Sigmoid colon (tissue), 7 donors: ENCODE measurements around the gene PTPRD. TPM values are rescaled to one million over a fixed set of nuclear protein-coding genes. Genes with fewer than 3 reads are reported as not detected.

Source experiments
- DNase-seq: peaks from one replicate; pipeline ENCODE4 v3.0.0-alpha.2; 2019
- H3K27ac ChIP-seq, 4 donors: fragments of 200-600 bp; sonication (generic); one replicate each; pipeline ENCODE4 v1.5.1; 2016 to 2019; ENCODE audit warnings: mild to moderate bottlenecking in 1 of 4
- H3K27me3 ChIP-seq, 3 donors: fragments of 200-600 bp; sonication (generic); one replicate each; pipeline ENCODE4 v1.5.1; 2019; ENCODE audit warnings: mild to moderate bottlenecking in 1 of 3
- H3K36me3 ChIP-seq, 4 donors: fragments of 200-600 bp; sonication (generic); one replicate each; pipeline ENCODE4 v1.5.1; 2016 to 2019
- H3K4me1 ChIP-seq, 4 donors: fragments of 200-600 bp; sonication (generic); one replicate each; pipeline ENCODE4 v1.5.1; 2017 to 2019
- H3K4me3 ChIP-seq, 4 donors: fragments of 200-600 bp; sonication (generic); one replicate each; pipeline ENCODE4 v1.5.1; 2017 to 2019; ENCODE audit warnings: mild to moderate bottlenecking in 2 of 4, moderate library complexity in 1 of 4
- H3K9me3 ChIP-seq, 4 donors: fragments of 200-600 bp in 3 of 4; sonication (generic) in 3 of 4; one replicate each; pipeline versions ENCODE4 v1.5.1 to v1.6.1; 2013 to 2019
- CTCF ChIP-seq, 4 experiments: fragments of 450-650 bp in 3 of 4; fragments of 200-600 bp in 1 of 4; IDR thresholded peaks; one replicate each; pipeline ENCODE4 v1.5.1; 2016 to 2019; ENCODE audit warnings: antibody characterized with exemption in 4 of 4, mild to moderate bottlenecking in 3 of 4, moderate library complexity in 2 of 4
- EP300 ChIP-seq, 4 donors: sonication (generic); formaldehyde crosslinking; IDR thresholded peaks; one replicate each; pipeline ENCODE4 v1.6.1; 2017; ENCODE audit warnings: antibody characterized with exemption in 4 of 4
- POLR2A ChIP-seq, 2 donors: fragments of 450-650 bp; IDR thresholded peaks; one replicate each; pipeline ENCODE4 v1.6.1; 2016; ENCODE audit warnings: antibody characterized with exemption in 2 of 2, mild to moderate bottlenecking in 2 of 2, moderate library complexity in 2 of 2
- POLR2AphosphoS5 ChIP-seq, 4 donors: sonication (generic); formaldehyde crosslinking; IDR thresholded peaks; one replicate each; pipeline ENCODE4 v1.6.1; 2017; ENCODE audit warnings: antibody characterized with exemption in 4 of 4
- WGBS, 2 donors: extraction: QIAGEN DNeasy Blood & Tissue Kit; methylation state at CpG; one replicate each; pipeline ENCODE4 v1.1.7; 2013; 5-methylcytosine and 5-hydroxymethylcytosine counted together
- intact Hi-C: fragments of 100-400 bp; cut with DNase I; formaldehyde crosslinking; loops from one replicate; pipeline ENCODE4 v1.15.1; 2023
- polyA plus RNA-seq, 3 donors: library from polyadenylated mRNA; stranded (reverse); fragments of 200-250 nt; gene quantifications; one replicate each; pipeline ENCODE4 v1.2.3, GENCODE V29; 2013
- total RNA-seq, 4 donors: library from RNA; depleted of rRNA; stranded (reverse); fragments of >200 nt; gene quantifications; one replicate each; pipeline ENCODE4 v1.1.0, GENCODE V29; 2016
- donor health status: healthy with polysubstance abuse.
- donor health status: Bipolar disorder and iron deficiency.
- donor health status: healthy.

The PTPRD gene
- total and polyA plus RNA-seq, 7 donors = 1.2 to 18.3 (median 6.3) TPM

- intact Hi-C loops = no loop called here
- TF ChIP-seq POLR2AphosphoS5 (IDR thresholded peaks at IDR 0.05) = no peak
- H3K27ac ChIP-seq = no peak overlapping the region
- WGBS, 2 donors = 93 to 94% methylated on average over 6 of the region's 6 CpGs
- no peak for DNase-seq
- no peaks in the 10 kb centered on the region for H3K36me3 ChIP-seq
- no peak overlapping the region for H3K4me3 ChIP-seq
- no peaks in the 10 kb centered on the region for H3K27me3 ChIP-seq
- no peaks in the 10 kb centered on the region for H3K9me3 ChIP-seq
- H3K4me1 ChIP-seq = no peaks in the 10 kb centered on the region
These were observed 1834.4 kb downstream of the PTPRD start for GRCh38 chr9:8778356-8778755.

- Histone ChIP-seq H3K27me3 (no peaks in the 10 kb centered on the region), H3K27ac (no peak overlapping the region), H3K4me3 (no peak overlapping the region), H3K9me3 (no peaks in the 10 kb centered on the region), H3K36me3 (no peaks in the 10 kb centered on the region), H3K4me1 (no peaks in the 10 kb centered on the region)
- 94 to 96% methylated on average over 1 of the region's 1 CpG for WGBS, 2 donors
- DNase-seq = no peak
- intact Hi-C loops = no loop called here
- TF ChIP-seq CTCF (IDR thresholded peaks at IDR 0.05) = no peak
- no peak for TF ChIP-seq POLR2A (IDR thresholded peaks at IDR 0.05)
- TF ChIP-seq POLR2AphosphoS5 (IDR thresholded peaks at IDR 0.05) = no peak
- no peak for TF ChIP-seq EP300 (IDR thresholded peaks at IDR 0.05)
These were observed 1840.5 kb downstream of the PTPRD start for GRCh38 chr9:8772302-8772701.

- H3K4me1 ChIP-seq = no peaks in the 10 kb centered on the region
- DNase-seq = no peak
- no peak overlapping the region for H3K4me3 ChIP-seq
- TF ChIP-seq EP300 (IDR thresholded peaks at IDR 0.05) = no peak
- no peak for TF ChIP-seq POLR2A (IDR thresholded peaks at IDR 0.05)
- no peak for TF ChIP-seq CTCF (IDR thresholded peaks at IDR 0.05)
- WGBS, 2 donors = 13 to 54% methylated on average over 4 of the region's 4 CpGs
- no peaks in the 10 kb centered on the region for H3K9me3 ChIP-seq
- H3K27ac ChIP-seq = no peak overlapping the region
- no peaks in the 10 kb centered on the region for H3K36me3 ChIP-seq
- intact Hi-C loops = no loop called here
- no peaks in the 10 kb centered on the region for H3K27me3 ChIP-seq
These were observed 1843.6 kb downstream of the PTPRD start for GRCh38 chr9:8769153-8769552.

GRCh38 chr9:8766096-8766495 is 1846.7 kb downstream of the PTPRD start:
- 72 to 89% methylated on average over 3 of the region's 3 CpGs for WGBS, 2 donors
- Histone ChIP-seq H3K9me3 (no peaks in the 10 kb centered on the region), H3K27me3 (no peaks in the 10 kb centered on the region), H3K27ac (no peak overlapping the region), H3K4me3 (no peak overlapping the region), H3K36me3 (no peaks in the 10 kb centered on the region), H3K4me1 (no peaks in the 10 kb centered on the region)
- TF ChIP-seq CTCF (IDR thresholded peaks at IDR 0.05) (no peak), POLR2A (IDR thresholded peaks at IDR 0.05) (no peak), POLR2AphosphoS5 (IDR thresholded peaks at IDR 0.05) (no peak), EP300 (IDR thresholded peaks at IDR 0.05) (no peak)
- no peak for DNase-seq
- intact Hi-C loops = no loop called here

GRCh38 chr9:8764051-8764450 is 1848.8 kb downstream of the PTPRD start:
- H3K27me3 ChIP-seq = no peaks in the 10 kb centered on the region
- no peaks in the 10 kb centered on the region for H3K36me3 ChIP-seq
- intact Hi-C loops = no loop called here
- H3K27ac ChIP-seq = no peak overlapping the region
- H3K9me3 ChIP-seq = no peaks in the 10 kb centered on the region
- WGBS, 2 donors = 83 to 90% methylated on average over 1 of the region's 1 CpG
- no peak for TF ChIP-seq EP300 (IDR thresholded peaks at IDR 0.05)
- TF ChIP-seq POLR2A (IDR thresholded peaks at IDR 0.05) = no peak
- TF ChIP-seq POLR2AphosphoS5 (IDR thresholded peaks at IDR 0.05) = no peak
- no peak for TF ChIP-seq CTCF (IDR thresholded peaks at IDR 0.05)
- H3K4me1 ChIP-seq = no peaks in the 10 kb centered on the region
- DNase-seq = no peak
- H3K4me3 ChIP-seq = no peak overlapping the region
